Erythroblast (primary cell): ENCODE measurements around the gene DYNLRB1.

ENCODE experiments used
- DNase-seq, 2 experiments: peaks; one replicate each; lab custom pipeline; 2025; lab: John Stamatoyannopoulos, UW
- GATA1 ChIP-seq: IDR thresholded peaks from 2 replicates; pipeline ENCODE4 v1.6.1; 2011; ENCODE audit warnings: low read depth, mild to moderate bottlenecking, control low read depth, low read length, moderate library complexity
- POLR2A ChIP-seq: IDR thresholded peaks from 2 replicates; pipeline ENCODE4 v1.6.1; 2011; ENCODE audit warnings: mild to moderate bottlenecking, low read length

Gene DYNLRB1

DNA sequence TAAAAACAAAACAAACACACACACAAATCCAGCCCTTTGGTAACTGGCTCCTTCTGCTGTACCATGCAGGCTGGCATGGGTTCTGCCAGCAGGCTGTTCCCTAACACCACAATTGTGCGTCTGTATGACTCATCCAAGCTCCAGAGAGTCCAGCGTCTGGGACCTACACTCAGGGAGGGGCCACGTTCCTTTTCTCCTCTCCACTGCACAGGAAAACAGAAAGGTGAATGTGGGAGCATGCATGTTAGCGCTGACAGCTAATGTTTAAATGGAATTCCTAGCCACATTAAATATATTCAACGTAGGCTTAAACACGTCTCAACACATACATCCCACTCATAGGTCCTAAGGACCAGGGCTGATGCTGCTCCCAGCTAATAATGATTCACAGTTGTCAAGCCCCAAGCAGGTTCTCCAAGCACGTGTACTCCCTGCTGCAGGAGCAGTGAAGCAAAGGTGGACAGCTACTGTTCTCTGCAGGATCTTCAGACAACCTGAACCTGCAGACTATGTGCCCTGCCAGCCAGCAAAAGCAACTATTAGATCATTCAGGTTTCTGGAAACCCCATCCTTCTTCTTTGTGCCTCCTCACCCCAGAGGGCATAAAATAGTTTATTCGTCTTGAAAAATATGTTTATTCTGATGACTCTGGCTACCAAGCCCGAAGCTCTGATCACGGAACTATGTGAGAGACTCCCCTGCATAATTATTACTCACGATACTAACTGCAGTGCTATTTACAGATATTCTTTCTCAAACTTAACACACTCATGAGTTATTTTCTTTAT, 63.2 kb downstream of the DYNLRB1 start:
- TF ChIP-seq GATA1 (no peak), POLR2A (no peak)
- peak in 1 of 2 experiments; percentile 15 for DNase-seq

GRCh38 chr20:34579979-34580940, 64.0 kb downstream of the DYNLRB1 start:
- TF ChIP-seq POLR2A (no peak), GATA1 (no peak)
- DNase-seq, result no peak

- TF ChIP-seq GATA1 (no peak), POLR2A (no peak)
- DNase-seq, result no peak
These were observed 65.3 kb downstream of the DYNLRB1 start for GRCh38 chr20:34581341-34582184.

DNA sequence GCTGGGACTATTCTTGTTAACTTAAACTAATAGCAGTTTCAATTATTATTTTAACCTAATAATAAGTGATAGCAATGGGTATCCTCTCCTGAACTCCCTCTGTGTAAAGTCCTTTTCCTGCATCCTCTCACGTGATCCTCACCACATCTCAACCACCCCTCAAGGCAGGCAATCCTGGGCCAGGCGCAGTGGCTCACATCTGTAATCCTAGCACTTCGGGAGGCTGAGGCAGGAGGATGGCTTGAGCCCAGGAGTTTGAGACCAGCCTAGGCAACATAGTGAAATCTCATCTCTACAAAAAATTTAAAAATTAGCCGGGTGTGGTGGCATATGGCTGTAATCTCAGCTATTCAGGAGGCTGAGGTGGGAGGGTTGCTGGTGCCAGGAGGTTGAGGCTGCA, 66.0 kb downstream of the DYNLRB1 start:
- DNase-seq, result no peak
- no peak for TF ChIP-seq GATA1
- no peak for TF ChIP-seq POLR2A

DNA sequence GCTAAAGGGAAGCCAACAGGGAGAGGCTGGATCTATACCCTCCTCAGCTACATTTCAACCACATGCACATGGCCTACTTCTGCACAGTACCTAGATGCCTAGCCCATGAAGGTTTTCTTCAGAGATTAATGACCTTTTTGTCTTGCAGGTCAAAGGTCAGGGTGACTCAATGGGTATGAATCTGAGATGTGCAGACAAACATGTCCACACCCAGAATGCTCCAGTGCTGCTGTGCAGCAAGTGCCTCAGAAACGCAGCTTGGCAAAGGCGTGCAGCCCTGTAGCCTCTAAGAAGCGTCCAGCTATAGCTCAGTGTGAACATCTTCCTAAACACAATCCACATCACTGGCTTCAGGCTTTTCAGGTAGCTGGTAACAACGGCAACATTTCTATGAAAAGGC, 66.7 kb downstream of the DYNLRB1 start:
- TF ChIP-seq GATA1 (no peak), POLR2A (no peak)
- no peak for DNase-seq

DNA sequence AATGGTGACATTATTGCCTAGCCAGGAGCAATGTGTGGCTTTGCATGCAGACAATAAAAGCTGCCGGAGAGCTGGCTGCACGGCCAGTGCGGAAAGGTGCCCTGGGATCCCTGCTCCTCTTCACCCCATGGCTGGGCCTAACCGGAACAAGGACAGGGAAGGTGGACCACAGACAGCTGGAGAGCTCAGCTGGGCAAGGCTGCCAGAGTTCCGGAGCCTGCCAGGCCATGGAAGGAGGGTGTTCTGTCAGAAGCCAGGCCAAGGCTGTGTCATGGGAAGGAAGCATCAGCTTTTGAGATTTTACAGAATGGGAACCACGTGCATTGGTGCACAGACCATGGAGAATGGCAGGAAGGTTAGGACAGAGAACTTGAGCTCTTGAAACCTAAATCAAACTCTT, 67.3 kb downstream of the DYNLRB1 start:
- no peak for DNase-seq
- no peak for TF ChIP-seq POLR2A
- no peak for TF ChIP-seq GATA1

DNA sequence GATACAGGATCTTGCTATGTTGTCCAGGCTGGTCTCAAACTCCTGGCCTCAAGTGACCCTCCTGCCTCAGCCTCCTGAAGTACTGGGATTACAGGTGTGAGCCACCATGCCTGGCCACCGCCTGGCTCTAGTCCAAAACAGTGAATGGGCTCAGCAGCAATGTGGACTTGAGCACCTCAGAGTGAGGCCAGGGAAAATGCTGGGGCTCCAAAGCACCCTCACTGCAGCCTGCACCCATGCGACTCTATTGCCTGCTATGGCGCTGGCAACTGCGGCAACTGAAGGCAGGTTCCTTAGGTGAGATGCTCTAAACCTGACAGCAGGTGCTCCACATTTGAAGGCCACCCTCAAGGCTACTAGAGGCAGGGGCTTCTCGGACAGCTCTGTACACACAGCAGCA, 68.8 kb downstream of the DYNLRB1 start:
- DNase-seq, result no peak

GRCh38 chr20:34586488-34587163, 70.4 kb downstream of the DYNLRB1 start:
- DNase-seq, result no peak
- TF ChIP-seq POLR2A (no peak), GATA1 (no peak)

More for the DNA sequence above, 68.8 kb downstream of the DYNLRB1 start:
- TF ChIP-seq POLR2A (no peak), GATA1 (no peak)
